ENCODE data around the gene APOB.
A peak's percentile ranks its signal among the peaks of the same experiment; 100 is the strongest.

Gene APOB

GRCh38 chr2:20972792-20973565, 70.9 kb downstream of the APOB start:
- no peak for DNase-seq (ENCODE audit: low read depth in 2 of 2)

DNA sequence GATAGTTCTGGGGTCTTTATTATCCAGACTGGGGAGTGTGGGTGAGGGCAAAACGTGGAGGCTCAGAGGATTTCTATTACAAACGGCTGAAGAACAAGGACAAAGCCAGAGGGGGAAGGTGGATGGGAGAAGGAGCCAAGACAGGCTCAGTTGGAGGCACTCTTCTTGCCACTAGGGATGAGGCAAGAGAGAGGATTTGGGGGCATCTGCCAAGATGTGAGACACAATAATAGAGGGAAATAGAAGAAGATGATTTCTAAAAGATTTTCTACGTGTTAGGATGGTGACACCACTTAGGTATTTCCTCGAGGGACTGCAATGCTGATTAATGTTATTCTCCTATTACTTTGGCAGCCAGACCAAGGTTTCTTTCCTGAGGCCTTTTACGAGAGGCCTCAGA, 71.8 kb downstream of the APOB start:
- no peak for DNase-seq (ENCODE audit: low read depth in 2 of 2)

- DNase-seq (ENCODE audit: low read depth in 2 of 2): no peak
Observed at GRCh38 chr2:20970068-20970467, 73.8 kb downstream of the APOB start.

- DNase-seq (ENCODE audit: low read depth in 2 of 2): peak; percentile 7 to 8
Observed at GRCh38 chr2:20966061-20966595, 77.7 kb downstream of the APOB start.

- DNase-seq (ENCODE audit: low read depth in 2 of 2): no peak
Observed at GRCh38 chr2:20965221-20965620, 78.7 kb downstream of the APOB start.

- DNase-seq (ENCODE audit: low read depth in 2 of 2): no peak
Observed at GRCh38 chr2:20963867-20964266, 80.0 kb downstream of the APOB start.

- peak in 1 of 2 experiments; percentile 12 for DNase-seq (ENCODE audit: low read depth in 2 of 2)
Observed at GRCh38 chr2:20962939-20963557, 80.8 kb downstream of the APOB start.

GRCh38 chr2:20961858-20962257, 82.0 kb downstream of the APOB start:
- no peak for DNase-seq (ENCODE audit: low read depth in 2 of 2)

- no peak for DNase-seq (ENCODE audit: low read depth in 2 of 2)
Observed at GRCh38 chr2:20960003-20960402, 83.9 kb downstream of the APOB start.

DNA sequence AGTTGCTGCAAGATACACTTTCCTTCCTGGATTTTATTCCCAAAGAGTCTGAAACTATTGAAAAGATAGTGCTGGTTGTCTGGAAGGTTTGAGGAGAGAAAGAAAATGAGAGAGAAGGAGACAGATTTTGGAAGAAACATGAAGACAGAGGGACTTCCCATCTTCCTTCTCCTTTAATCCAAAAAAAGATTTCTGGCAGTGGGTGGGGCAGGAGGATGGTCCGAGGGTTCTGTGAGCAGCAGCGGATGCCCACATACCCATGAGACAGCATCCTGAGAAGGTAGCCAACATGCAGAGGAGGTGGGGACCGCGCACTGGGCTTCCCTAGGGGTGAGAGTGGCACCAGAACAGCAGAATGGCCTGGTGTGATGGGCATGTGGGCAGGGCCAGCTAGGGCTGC, 84.6 kb downstream of the APOB start:
- DNase-seq (ENCODE audit: low read depth in 2 of 2): no peak

DNA sequence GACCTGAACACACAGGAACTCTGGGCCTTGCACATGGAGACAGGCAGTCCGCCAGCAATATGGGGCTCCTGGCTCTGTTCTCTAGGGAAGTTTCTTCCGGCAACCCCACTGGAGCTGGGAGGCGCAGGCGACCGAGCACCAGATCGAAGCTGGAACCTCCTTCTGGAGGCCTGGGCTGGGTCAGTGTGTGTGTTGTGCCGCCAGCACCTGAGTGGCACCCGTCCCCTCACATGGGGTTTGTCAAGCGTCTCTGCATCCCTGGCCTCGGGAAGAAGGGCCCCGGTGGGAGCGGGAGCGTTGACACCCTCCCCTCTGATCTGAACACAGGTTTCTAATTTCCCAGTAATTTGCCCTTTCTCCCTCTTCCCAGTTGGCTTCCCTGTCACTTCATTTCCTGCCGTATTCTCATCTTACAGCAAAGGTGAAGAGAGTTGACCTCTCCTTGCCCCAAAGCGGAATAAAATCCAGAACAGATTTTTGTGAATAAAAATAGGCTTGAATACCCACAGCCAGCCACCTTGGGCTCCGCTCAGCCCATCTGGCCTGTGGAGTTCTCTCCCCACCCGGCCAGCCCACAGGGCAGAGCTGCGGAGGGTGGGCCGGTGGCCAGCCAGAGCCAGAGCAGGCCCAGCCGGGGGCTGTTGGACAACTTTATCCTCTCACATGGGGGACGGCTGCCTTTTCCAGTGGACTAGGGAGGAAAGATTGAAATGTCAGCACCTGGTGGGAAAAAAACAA, 85.9 kb downstream of the APOB start:
- no peak for DNase-seq (ENCODE audit: low read depth in 2 of 2)

DNA sequence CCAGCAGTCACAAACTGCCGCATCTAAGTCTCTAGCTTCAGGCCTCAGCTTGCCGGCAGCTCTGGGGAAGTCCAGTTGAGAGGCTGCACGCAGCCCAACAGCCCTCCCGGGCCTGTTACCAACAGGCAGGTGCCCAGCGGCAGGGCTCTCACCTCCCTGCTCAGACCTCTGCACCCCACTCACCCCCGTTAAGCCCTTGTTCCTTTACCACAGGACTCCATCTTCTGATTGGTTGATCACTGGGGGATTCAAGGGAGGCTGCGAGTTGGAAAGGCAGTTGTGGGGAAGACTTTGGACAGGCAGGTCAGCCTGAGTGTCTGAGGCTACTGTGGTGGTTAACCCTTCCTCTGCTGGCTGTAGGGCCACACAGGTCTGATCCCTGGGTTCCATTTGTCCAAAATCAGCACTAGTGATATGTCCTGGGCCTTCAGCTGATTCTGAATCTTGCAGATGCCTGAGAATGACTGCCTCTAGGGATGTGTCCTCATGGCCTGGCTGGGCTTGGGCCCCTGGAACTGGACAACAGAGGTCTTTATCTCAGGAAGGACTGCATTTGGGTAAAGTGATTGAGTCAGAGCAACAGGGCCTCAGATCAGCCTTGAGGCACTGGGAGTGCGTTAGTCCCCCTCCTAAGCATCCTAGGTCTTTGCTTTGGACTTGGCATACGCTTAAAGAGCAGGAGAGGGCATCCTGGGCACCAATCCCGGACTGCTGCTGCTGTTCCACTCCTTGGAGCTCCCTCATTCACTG, 88.4 kb downstream of the APOB start:
- no peak for DNase-seq (ENCODE audit: low read depth in 2 of 2)

DNA sequence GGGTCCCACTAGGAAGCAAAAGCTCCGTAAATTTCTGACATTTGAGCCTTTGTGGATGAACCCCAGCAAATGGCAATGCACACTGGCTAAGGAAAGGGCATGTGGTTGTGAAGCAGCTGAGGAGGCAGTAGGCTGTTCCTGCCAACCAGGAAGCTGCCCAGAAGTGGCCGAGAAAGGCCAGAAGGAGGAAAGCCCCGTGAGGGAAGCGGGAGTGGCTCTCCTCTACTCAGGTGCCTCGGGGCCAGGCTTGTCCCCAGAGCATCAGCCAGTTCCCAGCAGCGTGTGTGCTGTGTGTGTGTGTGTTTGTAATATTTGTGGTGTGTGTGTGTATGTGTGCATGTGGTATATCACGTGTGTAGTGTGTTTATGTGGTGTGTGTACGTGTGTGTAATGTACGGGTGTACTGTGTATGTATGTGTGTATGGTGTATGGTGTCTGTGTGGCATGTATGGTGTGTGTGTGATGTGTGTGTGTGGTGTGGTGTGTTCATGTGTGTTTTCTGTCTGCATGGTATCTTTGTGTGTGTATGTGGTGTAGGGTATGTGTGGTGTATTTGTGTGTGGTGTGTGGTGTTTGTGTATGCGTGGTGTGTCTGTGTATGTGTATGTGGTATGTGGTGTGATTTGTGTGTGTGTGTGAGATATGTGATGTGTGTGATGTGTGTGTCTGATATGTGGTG, 90.6 kb downstream of the APOB start:
- DNase-seq (ENCODE audit: low read depth in 2 of 2): no peak
